HUES64 (cell line): ENCODE measurements around the gene MAP4K3.
A peak's percentile ranks its signal among the peaks of the same experiment; 100 is the strongest.
"Not testable (repeated sequence)": the region's sequence is repeated elsewhere in the genome, so short reads cannot be mapped to it uniquely, and the experiment has no call there.

ENCODE experiments used
- H3K27ac ChIP-seq: 2 replicates; pipeline ENCODE4 v1.7.0; 2013; ENCODE audit warnings: low read depth, low read length, inconsistent platforms
- H3K27me3 ChIP-seq: 2 replicates; pipeline ENCODE4 v1.6.1; 2013; ENCODE audit warnings: mild to moderate bottlenecking, low read length; ENCODE audit not compliant: insufficient read depth
- H3K36me3 ChIP-seq: 2 replicates; pipeline ENCODE4 v1.6.1; 2013; ENCODE audit warnings: mild to moderate bottlenecking, low read length; ENCODE audit not compliant: insufficient read depth
- H3K4me1 ChIP-seq: 2 replicates; pipeline ENCODE4 v1.6.1; 2013; ENCODE audit warnings: mild to moderate bottlenecking, low read length, moderate library complexity; ENCODE audit not compliant: insufficient read depth
- H3K4me3 ChIP-seq: 2 replicates; pipeline ENCODE4 v1.5.1; 2013; ENCODE audit warnings: mild to moderate bottlenecking, low read length, moderate library complexity
- H3K9ac ChIP-seq: 2 replicates; pipeline ENCODE4 v1.6.1; 2013; ENCODE audit warnings: mild to moderate bottlenecking, low read depth, low read length
- H3K9me3 ChIP-seq: 2 replicates; pipeline ENCODE4 v1.6.1; 2013; ENCODE audit warnings: low read depth, low read length; ENCODE audit not compliant: insufficient read depth
- WGBS: fragments of 150-250, 120-280 bp; methylation state at CpG from one replicate; pipeline ENCODE4 v1.1.7; 2013; ENCODE audit warnings: missing lambda C conversion rate; 5-methylcytosine and 5-hydroxymethylcytosine counted together

The MAP4K3 gene

GRCh38 chr2:39325966-39326365 lies 111.1 kb downstream of the MAP4K3 start:
- peaks cover 40% of the 10 kb centered on the region for H3K36me3 ChIP-seq
- H3K27ac ChIP-seq = no peak overlapping the region
- no peaks in the 10 kb centered on the region for H3K4me1 ChIP-seq
- 97% methylated on average over 1 of the region's 1 CpG for WGBS
- no peak overlapping the region for H3K9ac ChIP-seq
- no peaks in the 10 kb centered on the region for H3K27me3 ChIP-seq
- no peaks in the 10 kb centered on the region for H3K9me3 ChIP-seq
- H3K4me3 ChIP-seq = no peak overlapping the region

GRCh38 chr2:39321056-39322035 lies 115.7 kb downstream of the MAP4K3 start:
- not testable (repeated sequence) for H3K9ac ChIP-seq, H3K27me3 ChIP-seq, H3K27ac ChIP-seq, H3K4me3 ChIP-seq, H3K9me3 ChIP-seq, H3K4me1 ChIP-seq
- peaks cover 21% of the 10 kb centered on the region for H3K36me3 ChIP-seq
- 91% methylated on average over 14 of the region's 16 CpGs for WGBS

GRCh38 chr2:39320162-39320561 lies 116.9 kb downstream of the MAP4K3 start:
- H3K4me3 ChIP-seq = no peak overlapping the region
- 90% methylated on average over 2 of the region's 4 CpGs for WGBS
- no peaks in the 10 kb centered on the region for H3K27me3 ChIP-seq
- no peak overlapping the region for H3K27ac ChIP-seq
- H3K9ac ChIP-seq = no peak overlapping the region
- H3K9me3 ChIP-seq = no peaks in the 10 kb centered on the region
- peaks cover 13% of the 10 kb centered on the region for H3K36me3 ChIP-seq
- H3K4me1 ChIP-seq = no peaks in the 10 kb centered on the region

- Histone ChIP-seq H3K9ac (no peak overlapping the region), H3K4me3 (no peak overlapping the region), H3K4me1 (no peaks in the 10 kb centered on the region), H3K27ac (no peak overlapping the region), H3K9me3 (no peaks in the 10 kb centered on the region), H3K27me3 (no peaks in the 10 kb centered on the region), H3K36me3 (peaks cover 42% of the 10 kb centered on the region)
- 95% methylated on average over 4 of the region's 4 CpGs for WGBS
Measured at GRCh38 chr2:39313575-39313974, 123.5 kb downstream of the MAP4K3 start.

GRCh38 chr2:39311469-39311868 lies 125.6 kb downstream of the MAP4K3 start:
- H3K36me3 ChIP-seq = peaks cover 51% of the 10 kb centered on the region
- H3K27ac ChIP-seq = no peak overlapping the region
- 0 out of 2 replicates have a peak, but pooled peaks cover 5% of the 10 kb centered on the region for H3K4me1 ChIP-seq
- no peaks in the 10 kb centered on the region for H3K27me3 ChIP-seq
- H3K9me3 ChIP-seq = no peaks in the 10 kb centered on the region
- H3K4me3 ChIP-seq = no peak overlapping the region
- 96% methylated on average over 2 of the region's 2 CpGs for WGBS
- H3K9ac ChIP-seq = no peak overlapping the region

GRCh38 chr2:39308778-39309177 lies 128.3 kb downstream of the MAP4K3 start:
- no CpG with 5 or more reads among the region's 1 CpG for WGBS
- Histone ChIP-seq H3K4me1 (0 out of 2 replicates have a peak, but pooled peaks cover 6% of the 10 kb centered on the region), H3K27me3 (no peaks in the 10 kb centered on the region), H3K9me3 (no peaks in the 10 kb centered on the region), H3K9ac (no peak overlapping the region), H3K36me3 (peaks cover 37% of the 10 kb centered on the region), H3K4me3 (no peak overlapping the region), H3K27ac (no peak overlapping the region)

GRCh38 chr2:39306626-39307025 lies 130.5 kb downstream of the MAP4K3 start:
- no peaks in the 10 kb centered on the region for H3K9me3 ChIP-seq
- no peak overlapping the region for H3K9ac ChIP-seq
- 94% methylated on average over 1 of the region's 1 CpG for WGBS
- H3K27me3 ChIP-seq = no peaks in the 10 kb centered on the region
- peaks cover 22% of the 10 kb centered on the region for H3K36me3 ChIP-seq
- 0 out of 2 replicates have a peak, but pooled peaks cover 9% of the 10 kb centered on the region for H3K4me1 ChIP-seq
- no peak overlapping the region for H3K4me3 ChIP-seq
- H3K27ac ChIP-seq = no peak overlapping the region

- Histone ChIP-seq H3K9me3 (no peaks in the 10 kb centered on the region), H3K27ac (no peak overlapping the region), H3K4me3 (no peak overlapping the region), H3K4me1 (peaks cover 21% of the 10 kb centered on the region), H3K9ac (no peak overlapping the region), H3K36me3 (peaks cover 14% of the 10 kb centered on the region), H3K27me3 (no peaks in the 10 kb centered on the region)
- WGBS = 96% methylated on average over 4 of the region's 4 CpGs
Measured at GRCh38 chr2:39304729-39305128, 132.4 kb downstream of the MAP4K3 start.

GRCh38 chr2:39304200-39304599 lies 132.9 kb downstream of the MAP4K3 start:
- Histone ChIP-seq H3K27ac (no peak overlapping the region), H3K27me3 (no peaks in the 10 kb centered on the region), H3K9me3 (no peaks in the 10 kb centered on the region), H3K9ac (no peak overlapping the region), H3K4me3 (no peak overlapping the region), H3K36me3 (peaks cover 14% of the 10 kb centered on the region), H3K4me1 (peaks cover 21% of the 10 kb centered on the region)
- 100% methylated on average over 1 of the region's 1 CpG for WGBS

- no peak overlapping the region for H3K9ac ChIP-seq
- no peaks in the 10 kb centered on the region for H3K9me3 ChIP-seq
- 93% methylated on average over 6 of the region's 6 CpGs for whole genome bisulfite sequencing
- no peaks in the 10 kb centered on the region for H3K27me3 ChIP-seq
- H3K36me3 ChIP-seq = peaks cover 11% of the 10 kb centered on the region
- H3K4me1 ChIP-seq = peaks cover 15% of the 10 kb centered on the region
- H3K4me3 ChIP-seq = no peak overlapping the region
- no peak overlapping the region for H3K27ac ChIP-seq
Measured at GRCh38 chr2:39301352-39301751, 135.7 kb downstream of the MAP4K3 start.

- H3K27me3 ChIP-seq = no peaks in the 10 kb centered on the region
- H3K9me3 ChIP-seq = no peaks in the 10 kb centered on the region
- 67% methylated on average over 3 of the region's 8 CpGs for WGBS
- peak overlapping the region; percentile 39; the same call in 1 of the 2 replicates for H3K27ac ChIP-seq
- no peak overlapping the region for H3K4me3 ChIP-seq
- peaks cover 15% of the 10 kb centered on the region for H3K36me3 ChIP-seq
- H3K9ac ChIP-seq = no peak overlapping the region
- peaks cover 15% of the 10 kb centered on the region for H3K4me1 ChIP-seq
Measured at GRCh38 chr2:39300044-39300978, 136.8 kb downstream of the MAP4K3 start.
